HepG2 (cell line): Measurements from ENCODE around the gene CDC42EP3.

Experiments used
- POLR2G ChIP-seq: fragments of 200-400 bp; formaldehyde crosslinking; IDR thresholded peaks from 2 replicates; pipeline ENCODE4 v1.6.1; 2018; ENCODE audit warnings: mild to moderate bottlenecking, low read depth, low read length, moderate library complexity
- ZNF543 ChIP-seq: sonication (generic); formaldehyde crosslinking; IDR thresholded peaks from 2 replicates; pipeline ENCODE4 v1.4.0; 2020; ENCODE audit warnings: mild to moderate bottlenecking, missing genetic modification reagents
- TF ChIP-seq, protein P1 (sequence below): sonication (generic); formaldehyde crosslinking; IDR thresholded peaks from 2 replicates; pipeline ENCODE4 v1.5.0; 2020; ENCODE audit warnings: mild to moderate bottlenecking, missing genetic modification reagents, moderate library complexity
- TF ChIP-seq, protein P2 (sequence below): IDR thresholded peaks from 2 replicates; pipeline ENCODE4 v1.6.1; 2016; ENCODE audit warnings: control low read depth
- TF ChIP-seq, protein P3 (sequence below): sonication (generic); formaldehyde crosslinking; IDR thresholded peaks from 2 replicates; pipeline ENCODE4 v1.4.0; 2020; ENCODE audit warnings: missing genetic modification reagents

DNA sequence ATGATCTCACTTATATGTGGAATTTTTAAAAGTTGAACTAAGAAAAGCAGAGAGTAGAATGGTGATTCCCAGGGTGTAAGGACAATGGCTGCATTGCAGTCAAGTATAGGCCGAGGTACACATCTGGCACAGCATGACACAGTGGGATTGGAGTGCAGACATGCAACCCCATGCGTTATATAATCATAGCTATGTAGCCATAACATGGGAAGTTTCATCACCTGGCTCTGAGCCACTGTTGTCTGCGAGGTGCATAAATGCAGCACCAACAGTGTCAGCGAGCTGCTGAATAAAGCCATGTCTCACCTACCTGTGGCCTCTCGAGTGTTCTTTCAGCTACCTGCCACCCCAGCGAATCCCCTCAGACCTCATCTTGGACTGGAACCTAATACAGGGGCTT, 61.7 kb downstream of the CDC42EP3 start:
- no peak for TF ChIP-seq POLR2G
- TF ChIP-seq, protein P1, sequence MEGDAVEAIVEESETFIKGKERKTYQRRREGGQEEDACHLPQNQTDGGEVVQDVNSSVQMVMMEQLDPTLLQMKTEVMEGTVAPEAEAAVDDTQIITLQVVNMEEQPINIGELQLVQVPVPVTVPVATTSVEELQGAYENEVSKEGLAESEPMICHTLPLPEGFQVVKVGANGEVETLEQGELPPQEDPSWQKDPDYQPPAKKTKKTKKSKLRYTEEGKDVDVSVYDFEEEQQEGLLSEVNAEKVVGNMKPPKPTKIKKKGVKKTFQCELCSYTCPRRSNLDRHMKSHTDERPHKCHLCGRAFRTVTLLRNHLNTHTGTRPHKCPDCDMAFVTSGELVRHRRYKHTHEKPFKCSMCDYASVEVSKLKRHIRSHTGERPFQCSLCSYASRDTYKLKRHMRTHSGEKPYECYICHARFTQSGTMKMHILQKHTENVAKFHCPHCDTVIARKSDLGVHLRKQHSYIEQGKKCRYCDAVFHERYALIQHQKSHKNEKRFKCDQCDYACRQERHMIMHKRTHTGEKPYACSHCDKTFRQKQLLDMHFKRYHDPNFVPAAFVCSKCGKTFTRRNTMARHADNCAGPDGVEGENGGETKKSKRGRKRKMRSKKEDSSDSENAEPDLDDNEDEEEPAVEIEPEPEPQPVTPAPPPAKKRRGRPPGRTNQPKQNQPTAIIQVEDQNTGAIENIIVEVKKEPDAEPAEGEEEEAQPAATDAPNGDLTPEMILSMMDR (CRISPR knock-in tag), result no peak
- no peak for TF ChIP-seq ZNF543
- TF ChIP-seq, protein P2, sequence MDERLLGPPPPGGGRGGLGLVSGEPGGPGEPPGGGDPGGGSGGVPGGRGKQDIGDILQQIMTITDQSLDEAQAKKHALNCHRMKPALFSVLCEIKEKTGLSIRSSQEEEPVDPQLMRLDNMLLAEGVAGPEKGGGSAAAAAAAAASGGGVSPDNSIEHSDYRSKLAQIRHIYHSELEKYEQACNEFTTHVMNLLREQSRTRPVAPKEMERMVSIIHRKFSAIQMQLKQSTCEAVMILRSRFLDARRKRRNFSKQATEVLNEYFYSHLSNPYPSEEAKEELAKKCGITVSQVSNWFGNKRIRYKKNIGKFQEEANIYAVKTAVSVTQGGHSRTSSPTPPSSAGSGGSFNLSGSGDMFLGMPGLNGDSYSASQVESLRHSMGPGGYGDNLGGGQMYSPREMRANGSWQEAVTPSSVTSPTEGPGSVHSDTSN (CRISPR knock-in tag), result no peak
- TF ChIP-seq, protein P3, sequence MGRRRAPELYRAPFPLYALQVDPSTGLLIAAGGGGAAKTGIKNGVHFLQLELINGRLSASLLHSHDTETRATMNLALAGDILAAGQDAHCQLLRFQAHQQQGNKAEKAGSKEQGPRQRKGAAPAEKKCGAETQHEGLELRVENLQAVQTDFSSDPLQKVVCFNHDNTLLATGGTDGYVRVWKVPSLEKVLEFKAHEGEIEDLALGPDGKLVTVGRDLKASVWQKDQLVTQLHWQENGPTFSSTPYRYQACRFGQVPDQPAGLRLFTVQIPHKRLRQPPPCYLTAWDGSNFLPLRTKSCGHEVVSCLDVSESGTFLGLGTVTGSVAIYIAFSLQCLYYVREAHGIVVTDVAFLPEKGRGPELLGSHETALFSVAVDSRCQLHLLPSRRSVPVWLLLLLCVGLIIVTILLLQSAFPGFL (CRISPR knock-in tag), result no peak
